Measurements from ENCODE around the gene TBCD.

DNA sequence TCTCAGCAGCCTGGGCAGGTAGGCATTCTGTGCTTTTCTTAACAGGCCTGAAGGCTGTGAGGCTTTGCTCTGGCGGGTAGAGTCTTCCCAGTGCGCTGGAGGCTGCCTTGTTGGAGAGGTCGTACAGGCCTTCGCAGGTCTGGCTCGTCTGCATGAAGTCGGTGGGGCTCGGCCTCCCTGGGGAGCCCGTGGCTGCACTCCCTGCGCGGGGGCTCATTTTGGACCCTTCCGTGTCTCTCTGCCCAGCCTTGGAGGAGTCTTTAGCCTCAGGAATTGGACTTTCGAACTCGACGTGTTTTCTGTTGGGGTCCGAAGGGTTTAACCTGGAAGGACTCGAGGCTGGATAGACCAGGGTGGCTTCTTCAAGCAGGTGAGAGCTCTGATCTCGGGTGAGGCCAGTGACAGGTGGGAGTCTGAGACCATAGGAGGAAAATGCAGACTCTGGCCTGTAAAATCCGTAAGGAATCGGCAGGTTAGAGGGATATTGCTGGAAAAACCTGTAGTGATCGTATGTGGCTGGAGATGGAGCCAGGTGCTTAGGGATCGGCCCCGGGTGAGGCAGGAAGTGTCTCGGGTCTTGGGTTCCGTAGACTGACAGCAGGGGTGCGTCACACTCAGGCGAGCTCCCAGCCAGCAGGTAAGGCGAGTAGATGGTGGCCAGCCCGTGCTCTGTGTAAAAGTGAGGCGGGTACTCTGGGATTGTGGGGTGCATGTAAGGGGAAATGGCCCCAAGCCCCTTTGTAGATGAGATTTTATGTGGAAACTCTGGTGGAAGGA is 79.4 kb downstream of the TBCD start:
- no peak for TF ChIP-seq ZNF384 (IDR thresholded peaks at IDR 0.05)
- no peak for TF ChIP-seq SP1 (IDR thresholded peaks at IDR 0.05)
- TF ChIP-seq TARDBP (IDR thresholded peaks at IDR 0.05) = no peak

All from HEK293T (cell line).